ENCODE results near the gene NBPF12.
"Not testable (repeated sequence)": the region's sequence is repeated elsewhere in the genome, so short reads cannot be mapped to it uniquely, and the experiment has no call there.

- TF ChIP-seq, protein P1, sequence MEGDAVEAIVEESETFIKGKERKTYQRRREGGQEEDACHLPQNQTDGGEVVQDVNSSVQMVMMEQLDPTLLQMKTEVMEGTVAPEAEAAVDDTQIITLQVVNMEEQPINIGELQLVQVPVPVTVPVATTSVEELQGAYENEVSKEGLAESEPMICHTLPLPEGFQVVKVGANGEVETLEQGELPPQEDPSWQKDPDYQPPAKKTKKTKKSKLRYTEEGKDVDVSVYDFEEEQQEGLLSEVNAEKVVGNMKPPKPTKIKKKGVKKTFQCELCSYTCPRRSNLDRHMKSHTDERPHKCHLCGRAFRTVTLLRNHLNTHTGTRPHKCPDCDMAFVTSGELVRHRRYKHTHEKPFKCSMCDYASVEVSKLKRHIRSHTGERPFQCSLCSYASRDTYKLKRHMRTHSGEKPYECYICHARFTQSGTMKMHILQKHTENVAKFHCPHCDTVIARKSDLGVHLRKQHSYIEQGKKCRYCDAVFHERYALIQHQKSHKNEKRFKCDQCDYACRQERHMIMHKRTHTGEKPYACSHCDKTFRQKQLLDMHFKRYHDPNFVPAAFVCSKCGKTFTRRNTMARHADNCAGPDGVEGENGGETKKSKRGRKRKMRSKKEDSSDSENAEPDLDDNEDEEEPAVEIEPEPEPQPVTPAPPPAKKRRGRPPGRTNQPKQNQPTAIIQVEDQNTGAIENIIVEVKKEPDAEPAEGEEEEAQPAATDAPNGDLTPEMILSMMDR (IDR thresholded peaks at IDR 0.05; ENCODE audit: low read depth, low read length, poor library complexity, severe bottlenecking), result not testable (repeated sequence)
- TF ChIP-seq EZH2phosphoT487 (IDR thresholded peaks at IDR 0.05; ENCODE audit: borderline replicate concordance, low read length), result not testable (repeated sequence)
Observed at GRCh38 chr1:146926413-146926812, 11.7 kb upstream of the NBPF12 start.
